ENCODE measurements around the gene SDHD.
"Not testable (repeated sequence)": the region's sequence is repeated elsewhere in the genome, so short reads cannot be mapped to it uniquely, and the experiment has no call there.

The SDHD gene

GRCh38 chr11:112086422-112087191 lies at the start of gene SDHD, which contains the start of gene TIMM8B:
SDHD (plus strand) TSS chr11:112086873; CDS start chr11:112086908, 35 bp downstream.
TIMM8B (minus strand) TSS chr11:112086756; CDS start chr11:112086723, 33 bp downstream.
- TF ChIP-seq, protein P1, sequence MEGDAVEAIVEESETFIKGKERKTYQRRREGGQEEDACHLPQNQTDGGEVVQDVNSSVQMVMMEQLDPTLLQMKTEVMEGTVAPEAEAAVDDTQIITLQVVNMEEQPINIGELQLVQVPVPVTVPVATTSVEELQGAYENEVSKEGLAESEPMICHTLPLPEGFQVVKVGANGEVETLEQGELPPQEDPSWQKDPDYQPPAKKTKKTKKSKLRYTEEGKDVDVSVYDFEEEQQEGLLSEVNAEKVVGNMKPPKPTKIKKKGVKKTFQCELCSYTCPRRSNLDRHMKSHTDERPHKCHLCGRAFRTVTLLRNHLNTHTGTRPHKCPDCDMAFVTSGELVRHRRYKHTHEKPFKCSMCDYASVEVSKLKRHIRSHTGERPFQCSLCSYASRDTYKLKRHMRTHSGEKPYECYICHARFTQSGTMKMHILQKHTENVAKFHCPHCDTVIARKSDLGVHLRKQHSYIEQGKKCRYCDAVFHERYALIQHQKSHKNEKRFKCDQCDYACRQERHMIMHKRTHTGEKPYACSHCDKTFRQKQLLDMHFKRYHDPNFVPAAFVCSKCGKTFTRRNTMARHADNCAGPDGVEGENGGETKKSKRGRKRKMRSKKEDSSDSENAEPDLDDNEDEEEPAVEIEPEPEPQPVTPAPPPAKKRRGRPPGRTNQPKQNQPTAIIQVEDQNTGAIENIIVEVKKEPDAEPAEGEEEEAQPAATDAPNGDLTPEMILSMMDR (IDR thresholded peaks at IDR 0.05; ENCODE audit: low read depth, low read length): no peak
- peak within 1 kb of the TSS; percentile 99 for H3K4me3 ChIP-seq (ENCODE audit: low read depth, low read length)

DNA sequence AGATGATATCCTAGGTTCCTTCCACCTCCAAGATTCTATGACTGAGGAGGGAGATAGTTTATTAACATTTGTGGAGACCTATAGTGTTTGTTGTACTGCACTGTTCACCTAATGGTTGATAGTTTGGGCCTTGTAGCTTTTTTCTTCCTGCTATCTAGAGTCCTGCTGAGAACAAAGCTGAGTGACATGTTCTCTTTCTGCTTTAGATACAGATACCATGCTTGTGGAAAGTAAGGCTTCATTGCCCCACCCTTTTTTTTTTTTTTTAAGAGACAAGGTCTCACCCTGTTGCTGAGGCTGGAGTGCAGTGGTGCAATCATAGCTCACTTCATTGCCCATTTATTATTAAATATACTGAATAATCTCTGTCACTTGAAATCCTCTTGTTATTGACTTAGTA lies 49.1 kb upstream of the SDHD start:
- no peak overlapping the region for H3K4me3 ChIP-seq (ENCODE audit: low read depth, low read length)
- TF ChIP-seq, protein P1 (IDR thresholded peaks at IDR 0.05; ENCODE audit: low read depth, low read length): no peak

- TF ChIP-seq, protein P1 (IDR thresholded peaks at IDR 0.05; ENCODE audit: low read depth, low read length): no peak
- H3K4me3 ChIP-seq (ENCODE audit: low read depth, low read length): no peak overlapping the region
Observed at GRCh38 chr11:112042161-112042960, 44.3 kb upstream of the SDHD start.

DNA sequence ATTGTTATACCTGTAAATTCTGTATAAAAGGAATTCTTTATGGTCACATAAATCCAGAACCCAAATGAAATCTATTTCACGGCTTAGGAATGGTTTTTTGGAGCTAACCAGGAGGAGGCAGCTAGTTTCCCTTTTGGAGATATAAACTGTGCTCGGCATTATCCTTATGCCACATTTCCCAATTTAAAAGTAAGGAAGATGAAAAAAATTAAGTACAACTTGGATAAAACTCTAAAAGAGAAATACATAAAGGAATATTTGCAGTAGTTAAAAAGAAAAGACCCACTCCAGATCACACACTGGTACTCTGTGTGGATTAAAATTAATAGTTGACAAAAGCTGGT lies 43.7 kb upstream of the SDHD start:
- no peak overlapping the region for H3K4me3 ChIP-seq (ENCODE audit: low read depth, low read length)
- TF ChIP-seq, protein P1 (IDR thresholded peaks at IDR 0.05; ENCODE audit: low read depth, low read length): no peak

DNA sequence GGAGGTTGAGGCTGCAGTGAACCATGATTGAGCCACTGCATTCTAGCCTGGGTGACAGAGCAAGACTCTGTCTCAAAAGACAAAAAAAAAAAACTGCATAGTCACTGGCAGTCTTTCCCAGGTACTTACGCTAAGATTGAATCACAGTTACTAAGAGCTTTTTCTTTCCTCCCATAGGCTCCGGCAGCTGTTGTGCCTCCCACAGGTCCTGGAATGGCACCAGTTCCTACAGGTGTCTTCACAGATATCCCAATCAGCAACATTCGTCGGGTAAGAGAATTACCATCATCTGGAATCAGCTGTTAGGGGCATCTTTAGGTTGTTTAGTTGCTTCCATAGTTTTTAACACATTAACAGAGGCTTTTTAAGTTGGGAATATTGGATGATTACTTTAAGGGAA lies 41.7 kb upstream of the SDHD start:
- no peak overlapping the region for H3K4me3 ChIP-seq (ENCODE audit: low read depth, low read length)
- TF ChIP-seq, protein P1 (IDR thresholded peaks at IDR 0.05; ENCODE audit: low read depth, low read length): no peak

- not testable (repeated sequence) for H3K4me3 ChIP-seq (ENCODE audit: low read depth, low read length)
Observed at GRCh38 chr11:112046647-112047046, 40.0 kb upstream of the SDHD start.

DNA sequence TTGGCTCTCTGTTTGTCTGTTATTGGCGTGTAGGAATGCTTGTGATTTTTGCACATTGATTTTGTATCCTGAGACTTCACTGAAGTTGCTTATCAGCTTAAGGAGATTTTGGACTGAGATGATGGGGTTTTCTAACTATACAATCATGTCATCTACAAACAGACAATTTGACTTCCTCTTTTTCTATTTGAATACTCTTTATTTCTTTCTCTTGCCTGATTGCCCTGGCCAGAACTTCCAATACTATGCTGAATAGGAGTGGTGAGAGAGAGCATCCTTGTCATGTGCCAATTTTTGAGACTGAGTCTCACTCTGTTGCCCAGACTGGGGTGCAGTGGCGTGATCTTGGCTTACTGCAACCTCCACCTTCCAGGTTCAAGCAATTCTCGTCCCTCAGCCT lies 38.4 kb upstream of the SDHD start:
- not testable (repeated sequence) for H3K4me3 ChIP-seq (ENCODE audit: low read depth, low read length)

DNA sequence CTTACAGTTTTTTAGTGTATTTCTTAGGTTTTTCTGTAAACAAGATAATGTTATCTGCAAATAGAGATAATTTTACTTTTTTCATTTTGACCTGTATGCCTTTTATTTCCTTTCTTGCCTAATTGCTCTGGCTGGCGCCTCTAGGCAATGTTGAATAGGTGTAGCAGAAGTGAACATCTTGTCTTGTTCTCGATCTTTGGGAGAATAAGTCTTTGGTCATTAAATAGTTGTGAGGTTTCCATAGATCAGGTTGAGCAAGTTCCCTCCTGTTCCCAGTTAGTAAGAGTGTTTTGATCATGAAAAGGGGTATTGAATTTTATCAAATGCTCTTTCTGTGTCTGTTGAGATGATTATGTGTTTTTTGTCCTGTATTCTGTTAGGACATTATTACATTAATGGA lies 36.9 kb upstream of the SDHD start:
- TF ChIP-seq, protein P1 (IDR thresholded peaks at IDR 0.05; ENCODE audit: low read depth, low read length): no peak
- no peak overlapping the region for H3K4me3 ChIP-seq (ENCODE audit: low read depth, low read length)

All from WI38 (cell line).